Activated T-helper 2 cell treated with anti-CD3 and anti-CD28 coated beads, Interferon-gamma antibody, Interleukin-2, Interleukin-4, amounts not matched to agents 10 μg/mL and 5 μg/mL and 100 μg/mL, durations not matched to agents 14 hours and 24 hours and 36 hours (primary cell): ENCODE results near the gene MOV10L1. TPM values are rescaled to one million over a fixed set of nuclear protein-coding genes. Genes with fewer than 3 reads are reported as not detected.

ENCODE experiments used
- DNase-seq: peaks from one replicate; pipeline ENCODE4 v3.0.0; 2021; ENCODE audit warnings: low spot score
- H3K27ac Mint-ChIP-seq: one replicate; pipeline ENCODE4 v1.8.0; 2021; ENCODE audit warnings: mixed read lengths
- H3K27me3 Mint-ChIP-seq: one replicate; pipeline ENCODE4 v1.8.0; 2021; ENCODE audit warnings: low read depth, mixed read lengths
- H3K36me3 Mint-ChIP-seq: one replicate; pipeline ENCODE4 v1.8.0; 2021; ENCODE audit warnings: low read depth, mixed read lengths
- H3K4me1 Mint-ChIP-seq: one replicate; pipeline ENCODE4 v1.8.0; 2021; ENCODE audit warnings: low read depth, mixed read lengths
- H3K4me3 Mint-ChIP-seq: one replicate; pipeline ENCODE4 v1.8.0; 2021; ENCODE audit warnings: low read depth, mild to moderate bottlenecking, moderate library complexity, mixed read lengths
- H3K9me3 Mint-ChIP-seq: one replicate; pipeline ENCODE4 v1.8.0; 2021; ENCODE audit warnings: mixed read lengths
- intact Hi-C: fragments of 100-400 bp; cut with micrococcal nuclease; formaldehyde crosslinking; loops from one replicate; pipeline ENCODE4 v1.15.1; 2023
- total RNA-seq: library from RNA; stranded (reverse); gene quantifications from 2 replicates; pipeline ENCODE4 v1.2.3, GENCODE V29; 2022

The MOV10L1 gene
- total RNA-seq, 1 donor from 2014 or later = 0.07 TPM

DNA sequence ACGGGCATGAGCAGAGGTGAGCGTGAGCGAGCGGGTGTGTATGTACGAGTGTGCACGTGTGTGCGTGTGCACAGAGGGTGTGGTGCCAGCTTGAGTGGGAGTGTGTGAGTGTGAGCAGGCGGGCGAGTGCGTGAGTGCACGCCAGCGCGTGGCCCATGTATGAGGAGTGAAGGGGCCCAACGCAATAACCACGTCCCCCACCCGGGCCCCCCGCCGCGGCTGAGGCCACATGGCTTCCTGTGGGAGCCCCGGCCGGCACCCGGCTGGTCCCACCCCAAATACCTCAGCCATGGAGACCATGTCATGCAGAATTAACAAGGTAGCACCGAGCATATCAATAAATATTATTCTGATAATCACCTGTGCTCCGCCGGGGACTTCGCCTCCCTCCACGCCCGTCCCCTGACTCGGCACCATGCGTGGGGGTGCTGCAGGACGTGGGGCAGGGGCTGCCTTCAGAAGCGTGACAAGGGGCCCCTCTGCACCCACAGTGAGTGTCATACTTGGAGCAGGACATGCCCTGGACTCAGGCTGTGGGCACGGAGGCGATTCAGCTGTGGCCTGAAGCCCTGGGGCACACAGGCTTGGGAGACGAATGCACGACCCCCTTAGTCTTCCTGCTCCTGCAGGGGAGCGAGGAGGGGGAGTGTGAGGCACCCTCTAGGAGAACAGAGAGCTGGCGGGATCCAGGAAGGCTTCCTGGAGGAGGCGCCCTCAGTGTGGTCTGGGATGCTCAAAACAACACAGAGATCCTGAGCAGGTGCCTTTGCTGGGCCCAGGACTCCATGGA is 90.3 kb downstream of the MOV10L1 start:
- Mint-ChIP-seq H3K4me3 (no peak overlapping the region), H3K4me1 (no peaks in the 10 kb centered on the region), H3K36me3 (no peaks in the 10 kb centered on the region), H3K27ac (no peak overlapping the region), H3K9me3 (no peaks in the 10 kb centered on the region), H3K27me3 (peaks cover 2% of the 10 kb centered on the region)
- no peak for DNase-seq
- intact Hi-C loops = no loop called here

DNA sequence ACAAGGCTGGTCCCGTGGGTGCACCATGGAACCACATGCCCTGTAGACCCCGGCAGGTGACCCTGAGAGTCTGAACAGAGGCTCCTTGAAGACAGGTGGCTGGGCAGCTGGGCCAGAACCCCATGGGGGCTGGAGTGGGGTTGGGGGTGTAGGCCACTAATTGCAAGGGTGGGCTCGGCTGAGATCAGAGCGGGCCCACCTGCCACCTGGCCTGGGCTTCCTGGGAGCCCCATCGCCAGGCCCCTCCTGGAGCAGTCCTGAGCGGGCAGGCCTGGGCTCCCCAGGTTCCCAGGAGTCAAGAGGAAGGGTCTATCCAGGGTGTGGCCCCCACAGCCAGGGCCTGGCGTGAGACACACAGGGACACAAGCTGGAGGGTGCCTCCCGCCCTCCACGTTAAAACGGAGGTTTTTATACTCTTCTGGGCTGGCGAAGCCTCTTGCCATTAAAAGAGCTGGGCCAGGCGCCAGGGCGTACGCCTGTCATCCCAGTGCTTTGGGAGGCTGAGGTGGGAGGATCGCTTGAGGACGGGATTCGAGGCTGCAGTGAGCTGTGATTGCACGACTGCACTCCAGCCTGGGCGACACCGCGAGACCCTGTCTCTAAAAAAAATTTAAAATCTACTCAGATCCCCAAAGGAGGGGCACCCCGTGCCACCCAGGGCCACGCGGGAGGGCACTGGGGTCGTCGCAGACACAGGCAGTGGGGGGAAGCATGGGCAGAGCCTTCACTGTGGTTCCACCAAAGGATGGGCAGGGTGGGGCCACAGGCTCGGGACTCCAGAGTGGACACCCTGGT is 91.1 kb downstream of the MOV10L1 start:
- no peak overlapping the region for H3K27ac Mint-ChIP-seq
- no peaks in the 10 kb centered on the region for H3K9me3 Mint-ChIP-seq
- H3K36me3 Mint-ChIP-seq = no peaks in the 10 kb centered on the region
- no peak overlapping the region for H3K4me3 Mint-ChIP-seq
- H3K27me3 Mint-ChIP-seq = peaks cover 2% of the 10 kb centered on the region
- DNase-seq = no peak
- intact Hi-C loops = no loop called here
- peaks cover 2% of the 10 kb centered on the region for H3K4me1 Mint-ChIP-seq

DNA sequence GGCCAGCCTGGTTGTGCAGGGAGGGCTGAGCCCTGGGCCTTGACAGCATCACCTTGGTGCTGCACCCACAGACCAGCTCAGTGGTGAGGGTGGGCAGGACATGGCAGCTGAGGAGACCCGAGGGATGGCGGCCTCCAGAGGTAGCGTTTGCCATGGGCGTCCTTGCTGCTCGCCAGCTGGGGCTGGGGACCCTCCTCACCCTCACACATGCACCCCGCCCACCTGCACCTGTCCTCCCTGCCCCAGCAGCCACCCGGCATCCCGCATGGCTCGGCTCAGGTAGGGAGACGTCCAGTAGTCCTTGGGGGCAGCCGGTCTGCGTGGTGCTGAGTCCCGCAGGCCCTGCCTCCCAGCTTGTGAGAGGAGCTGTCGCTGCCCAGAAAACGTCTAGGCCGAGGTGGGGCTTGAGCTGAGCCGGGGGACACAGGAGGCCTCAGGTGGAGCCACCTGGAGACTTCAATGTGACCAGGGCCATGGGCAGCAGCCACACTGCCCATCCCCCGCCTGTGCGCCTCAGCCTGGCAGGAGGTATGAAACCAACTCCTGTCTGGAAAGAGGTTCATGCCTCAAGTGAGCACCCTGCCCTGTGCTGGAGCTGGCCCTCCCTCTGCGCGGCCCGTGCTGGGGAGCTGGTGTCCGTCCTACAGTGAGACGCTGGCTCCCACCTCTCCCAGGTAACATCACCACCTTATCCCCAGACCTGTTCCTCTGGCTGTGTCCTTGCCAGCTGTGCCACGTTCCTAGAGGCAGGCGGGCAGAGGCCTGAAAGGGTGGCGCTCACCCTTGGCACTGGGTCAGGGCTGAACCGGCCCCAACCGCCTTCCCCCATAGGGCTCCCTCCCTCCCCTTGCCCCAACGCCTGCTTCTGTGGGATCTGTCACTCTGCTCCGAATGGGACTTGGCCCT is 92.6 kb downstream of the MOV10L1 start:
- DNase-seq = no peak
- H3K9me3 Mint-ChIP-seq = no peaks in the 10 kb centered on the region
- H3K4me3 Mint-ChIP-seq = no peak overlapping the region
- intact Hi-C loops = no loop called here
- peaks cover 7% of the 10 kb centered on the region for H3K36me3 Mint-ChIP-seq
- peaks cover 6% of the 10 kb centered on the region for H3K4me1 Mint-ChIP-seq
- H3K27me3 Mint-ChIP-seq = peaks cover 2% of the 10 kb centered on the region
- no peak overlapping the region for H3K27ac Mint-ChIP-seq

DNA sequence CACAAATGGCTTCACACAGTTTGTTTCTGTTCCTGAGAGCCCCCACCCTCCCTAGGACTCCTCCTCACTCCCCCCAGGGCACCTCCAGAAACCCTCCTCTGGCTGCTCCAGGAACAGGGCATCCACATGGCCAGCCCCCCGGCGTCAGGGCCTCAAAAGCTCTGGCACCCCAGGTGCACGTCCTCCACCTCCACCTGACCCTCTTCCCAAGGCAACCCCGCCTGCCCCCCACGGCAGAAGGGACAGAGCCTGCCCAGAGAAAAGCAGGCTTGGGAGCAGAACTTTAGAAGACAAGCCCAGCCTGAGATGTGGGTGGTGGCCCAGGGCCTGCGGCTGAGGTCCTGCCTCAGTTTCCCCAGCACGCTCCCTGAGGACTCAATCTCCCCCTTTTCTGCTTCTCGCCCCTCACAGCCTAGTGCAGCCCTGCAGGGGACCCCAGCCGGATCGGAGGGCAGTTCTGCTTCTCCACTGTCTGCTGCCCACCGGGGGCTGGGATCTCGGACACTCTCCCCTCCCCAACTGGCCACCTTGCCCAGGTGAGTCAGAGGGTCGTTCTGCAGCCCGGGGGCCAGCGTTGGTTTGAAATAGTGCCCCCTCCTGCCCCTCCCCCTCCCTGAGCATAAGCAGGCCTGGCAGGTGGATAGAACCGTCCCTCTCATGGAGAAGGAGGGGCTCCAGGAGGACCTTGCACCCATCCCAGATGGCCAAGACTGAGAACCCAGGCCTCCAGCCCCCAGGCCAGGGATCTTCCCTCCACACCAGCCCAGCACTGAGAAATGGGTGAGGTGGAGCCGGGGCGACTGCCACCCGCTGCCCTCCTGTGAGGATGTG is 93.5 kb downstream of the MOV10L1 start:
- no peak for DNase-seq
- Mint-ChIP-seq H3K36me3 (peaks cover 8% of the 10 kb centered on the region), H3K4me3 (peak overlapping the region; percentile 26), H3K27me3 (peaks cover 2% of the 10 kb centered on the region), H3K27ac (no peak overlapping the region), H3K9me3 (no peaks in the 10 kb centered on the region), H3K4me1 (peaks cover 7% of the 10 kb centered on the region)
- intact Hi-C loops = no loop called here

DNA sequence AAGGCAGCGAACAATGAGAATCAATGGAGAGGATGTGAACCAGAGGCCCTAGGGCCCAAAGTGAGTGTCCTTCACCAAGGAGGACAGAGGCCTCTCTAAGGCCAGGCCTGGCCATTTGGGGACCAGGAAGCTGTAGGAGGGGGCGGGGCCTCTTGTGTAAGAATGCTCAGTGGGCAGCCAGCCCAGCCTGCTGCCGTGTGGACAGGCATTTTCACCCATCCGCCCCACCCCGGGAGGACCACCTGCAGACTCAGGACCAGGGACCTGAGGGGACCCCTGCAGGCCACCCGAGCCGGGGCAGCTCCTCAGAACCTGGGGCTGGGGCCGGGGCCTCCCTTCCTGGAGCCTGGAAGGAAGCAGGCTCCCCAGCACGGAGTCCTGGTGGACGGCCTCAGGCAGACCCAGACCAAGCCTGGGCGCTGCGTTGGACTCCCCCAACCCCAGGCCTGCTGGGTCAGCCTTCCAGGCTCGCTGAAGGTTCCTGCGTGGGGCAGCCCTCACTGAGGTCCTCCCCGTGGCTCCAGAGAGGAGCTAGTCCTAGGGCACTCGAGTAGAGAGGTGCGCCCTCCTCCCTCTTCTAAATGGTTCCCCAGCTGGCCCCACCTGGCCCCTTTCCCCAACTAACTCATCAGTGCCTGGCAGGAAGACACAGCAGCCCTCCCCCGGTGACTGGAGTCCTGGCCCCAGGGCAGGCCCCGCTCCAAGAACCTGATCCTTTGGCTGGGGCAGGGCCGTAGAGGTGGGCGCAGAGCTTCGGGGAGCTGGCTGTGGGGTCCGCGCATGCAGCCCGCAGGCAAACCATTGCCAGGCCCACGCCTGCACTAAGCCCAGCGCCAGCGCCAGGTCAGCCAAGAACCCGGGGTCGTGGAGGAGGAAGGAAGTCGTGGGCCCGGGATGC is 94.4 kb downstream of the MOV10L1 start:
- Mint-ChIP-seq H3K36me3 (peaks cover 9% of the 10 kb centered on the region), H3K9me3 (no peaks in the 10 kb centered on the region), H3K4me1 (peaks cover 9% of the 10 kb centered on the region), H3K27ac (no peak overlapping the region), H3K4me3 (peak overlapping the region; percentile 72), H3K27me3 (peaks cover 2% of the 10 kb centered on the region)
- intact Hi-C loops = loop anchor here (2.0 kb wide), 1 partner anchor 17 kb away; the partner anchor contains the start of gene SELENOO
- no peak for DNase-seq

DNA sequence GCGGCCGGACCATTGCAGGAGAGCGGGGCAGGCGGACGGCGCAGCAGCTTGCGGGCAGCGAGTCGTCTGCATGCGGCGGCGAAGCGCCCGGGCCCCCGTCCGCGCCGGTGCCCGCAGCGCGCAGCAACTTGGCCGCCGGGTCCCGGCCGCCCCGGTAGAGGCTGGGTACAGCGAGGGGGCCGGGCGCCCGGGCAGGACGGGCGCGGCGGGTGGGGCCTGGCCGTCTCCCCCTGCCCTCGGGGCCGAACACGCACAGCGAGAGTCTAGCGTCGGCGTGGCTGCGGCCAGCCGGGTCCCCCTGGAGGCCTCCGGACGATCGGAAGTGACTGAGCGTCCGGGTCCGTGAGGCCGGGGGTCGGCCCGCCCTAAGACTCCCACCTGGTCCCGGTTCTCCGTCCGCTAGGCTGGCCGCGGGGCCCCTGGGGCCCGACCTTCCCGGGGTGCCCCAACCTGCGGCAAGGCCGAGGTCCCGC is 95.1 kb downstream of the MOV10L1 start:
- Mint-ChIP-seq H3K4me3 (peak overlapping the region; percentile 72), H3K27ac (no peak overlapping the region), H3K27me3 (peaks cover 2% of the 10 kb centered on the region), H3K4me1 (peaks cover 16% of the 10 kb centered on the region), H3K9me3 (no peaks in the 10 kb centered on the region), H3K36me3 (peaks cover 11% of the 10 kb centered on the region)
- DNase-seq = no peak
- intact Hi-C loops = loop anchor here (2.0 kb wide), 1 partner anchor 16 kb away; the partner anchor contains the start of gene SELENOO

DNA sequence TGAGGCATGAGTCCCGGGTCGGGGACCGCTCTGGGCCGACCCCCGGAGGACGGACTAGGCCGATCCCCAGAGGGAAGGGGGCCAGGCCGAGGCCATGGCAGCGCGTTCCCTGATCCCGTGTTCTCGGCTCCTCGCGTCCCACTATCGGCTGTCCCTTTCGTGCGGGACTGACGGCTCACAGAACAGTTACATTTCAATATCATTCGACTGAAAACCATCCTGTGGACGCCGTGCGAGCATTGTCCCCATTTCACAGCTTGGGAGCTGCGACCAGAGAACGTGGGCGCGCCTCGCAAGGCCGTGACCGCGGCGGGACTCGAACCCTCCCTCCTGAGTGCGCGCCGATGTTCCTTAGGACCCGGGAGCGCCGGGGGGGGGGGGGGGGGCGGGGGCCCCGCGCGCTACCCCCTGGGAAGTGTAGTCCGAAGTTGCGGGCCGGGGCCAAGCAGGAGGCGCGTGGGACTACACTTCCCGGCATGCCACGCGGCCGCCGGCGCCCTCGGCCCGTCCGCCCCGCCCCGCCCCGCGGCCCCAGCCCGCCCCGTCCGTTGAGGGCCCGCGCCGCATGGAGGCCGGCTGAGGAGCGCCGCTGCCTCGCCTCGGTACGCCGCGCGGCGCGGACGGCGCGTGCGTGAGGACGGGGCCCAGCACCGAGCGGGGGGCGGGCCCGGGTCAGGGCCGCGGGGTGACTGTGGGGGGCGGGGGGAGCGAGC is 95.7 kb downstream of the MOV10L1 start, which contains the start of gene TRABD:
TSS of gene TRABD (plus strand) at position 539 of the 713 bp plus-strand sequence. CDS start 7,148 bp downstream, outside the sequence.
- peak within 1 kb of the TSS; percentile 91 for H3K27ac Mint-ChIP-seq
- DNase-seq = peak; percentile 81
- H3K27me3 Mint-ChIP-seq = peaks cover 2% of the 10 kb centered on the region
- H3K4me3 Mint-ChIP-seq = peak within 1 kb of the TSS; percentile 92
- H3K4me1 Mint-ChIP-seq = peaks cover 17% of the 10 kb centered on the region
- peaks cover 11% of the 10 kb centered on the region for H3K36me3 Mint-ChIP-seq
- intact Hi-C loops = loop anchor here (2.0 kb wide), 1 partner anchor 15 kb away; the partner anchor contains the start of gene SELENOO
- no peaks in the 10 kb centered on the region for H3K9me3 Mint-ChIP-seq

DNA sequence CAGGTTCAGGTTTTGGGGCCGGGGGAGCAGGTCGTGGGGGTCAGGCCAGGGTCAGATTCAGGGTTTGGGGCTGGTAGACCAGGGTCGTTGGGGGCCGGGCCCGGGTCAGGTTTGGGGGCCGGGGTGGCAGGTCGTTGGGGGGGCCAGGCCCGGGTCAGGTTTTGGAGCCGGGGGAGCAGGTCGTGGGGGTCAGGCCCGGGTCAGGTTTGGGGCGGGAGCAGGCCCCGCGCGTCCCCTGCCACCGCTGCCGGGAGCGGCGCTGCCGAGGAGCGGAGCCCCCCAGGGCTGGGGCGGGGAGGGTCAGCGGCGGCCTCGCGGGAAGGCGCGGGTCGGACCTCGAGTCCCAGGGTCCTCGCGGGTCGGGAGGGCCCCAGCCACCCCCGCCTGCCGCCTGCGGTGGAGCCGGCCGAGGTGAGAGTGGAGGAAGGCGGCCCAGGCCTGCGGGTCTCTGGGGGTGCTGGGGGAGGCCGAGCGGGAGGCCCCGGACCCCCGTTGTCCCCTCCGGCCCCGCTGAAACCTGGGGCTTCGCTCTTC is 96.4 kb downstream of the MOV10L1 start:
- Mint-ChIP-seq H3K27me3 (peaks cover 2% of the 10 kb centered on the region), H3K4me1 (peaks cover 18% of the 10 kb centered on the region), H3K9me3 (no peaks in the 10 kb centered on the region), H3K27ac (peak overlapping the region; percentile 91), H3K36me3 (peaks cover 13% of the 10 kb centered on the region), H3K4me3 (peak overlapping the region; percentile 92)
- DNase-seq = no peak
- intact Hi-C loops = no loop called here

DNA sequence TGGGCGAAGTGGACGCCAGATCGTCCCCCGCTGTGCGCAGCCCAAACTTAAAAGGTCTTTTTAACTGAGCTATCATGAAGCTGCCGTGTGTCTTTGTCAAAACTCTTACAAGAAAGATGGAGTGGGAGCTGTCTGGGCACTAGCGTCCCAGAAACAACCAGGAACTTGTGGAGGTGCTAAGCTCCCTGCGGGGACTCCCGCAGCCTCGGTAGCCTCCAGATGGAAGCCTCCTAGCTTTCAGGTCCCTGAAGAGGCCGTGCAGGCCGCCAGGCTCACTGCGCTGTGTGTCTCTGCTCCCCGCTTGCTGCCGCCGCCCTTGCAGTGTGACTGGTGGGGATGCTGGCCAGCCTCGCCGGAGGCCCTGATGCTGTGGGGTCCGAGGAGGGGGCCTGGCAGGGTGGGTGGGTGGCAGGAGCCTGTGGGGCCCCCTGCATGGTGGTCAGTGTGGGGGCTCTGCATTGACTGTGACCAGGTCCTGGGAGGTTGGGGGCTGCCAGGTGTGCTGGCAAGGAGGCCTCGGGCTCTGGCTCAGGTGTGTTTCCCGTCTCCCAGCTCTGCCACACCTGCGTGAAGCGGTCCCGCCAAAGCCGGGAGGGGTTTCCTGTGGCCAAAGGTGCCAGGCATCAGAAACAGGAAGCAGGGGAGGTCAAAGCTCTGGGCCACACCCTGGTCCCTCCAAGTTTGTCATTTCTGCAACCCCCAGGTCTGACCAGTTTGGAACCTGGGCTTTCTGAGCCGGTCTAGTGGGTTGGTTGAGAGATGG is 97.1 kb downstream of the MOV10L1 start:
- peaks cover 19% of the 10 kb centered on the region for H3K36me3 Mint-ChIP-seq
- DNase-seq = no peak
- no peaks in the 10 kb centered on the region for H3K9me3 Mint-ChIP-seq
- H3K4me3 Mint-ChIP-seq = peak overlapping the region; percentile 92
- intact Hi-C loops = no loop called here
- peak overlapping the region; percentile 91 for H3K27ac Mint-ChIP-seq
- peaks cover 2% of the 10 kb centered on the region for H3K27me3 Mint-ChIP-seq
- peaks cover 25% of the 10 kb centered on the region for H3K4me1 Mint-ChIP-seq

DNA sequence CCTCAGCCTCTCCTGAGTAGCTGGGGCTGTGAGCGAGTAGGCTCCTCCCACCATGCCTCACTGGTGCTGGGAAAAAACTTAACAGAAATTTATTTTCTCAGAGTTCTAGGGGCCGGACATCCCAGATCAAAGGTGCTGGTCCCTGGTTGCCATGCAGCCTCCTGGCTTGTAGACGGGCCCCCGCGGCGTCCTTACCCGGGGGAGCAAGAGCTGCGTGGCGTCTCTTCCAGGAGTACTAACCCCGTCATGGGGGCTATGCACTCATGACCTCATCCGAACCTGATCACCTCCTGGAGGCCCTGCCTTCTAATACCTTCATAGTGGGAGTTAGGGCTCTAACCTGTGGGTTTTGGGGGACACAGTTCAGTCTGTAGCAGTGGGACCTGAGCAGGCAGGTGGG is 98.5 kb downstream of the MOV10L1 start:
- DNase-seq = no peak
- peak overlapping the region; percentile 7 for H3K4me3 Mint-ChIP-seq
- H3K4me1 Mint-ChIP-seq = peaks cover 31% of the 10 kb centered on the region
- peak overlapping the region; percentile 42 for H3K27ac Mint-ChIP-seq
- intact Hi-C loops = no loop called here
- peaks cover 2% of the 10 kb centered on the region for H3K27me3 Mint-ChIP-seq
- H3K9me3 Mint-ChIP-seq = no peaks in the 10 kb centered on the region
- H3K36me3 Mint-ChIP-seq = peaks cover 24% of the 10 kb centered on the region
